Measurements from ENCODE around the gene TMEM170B.

GRCh38 chr6:11538819-11539468 lies 1.4 kb downstream of the TMEM170B start:
- TF ChIP-seq CTCF (IDR thresholded peaks at IDR 0.05; ENCODE audit: low read depth, low read length) (no peak), EZH2phosphoT487 (IDR thresholded peaks at IDR 0.05; ENCODE audit: low read depth) (no peak)

All from OCI-LY3 (cell line).